Uterus (tissue), 2 donors: ENCODE results near the gene USF1.

ENCODE experiments used
- POLR2A ChIP-seq, 2 donors: fragments of 450-650 bp; IDR thresholded peaks; one replicate each; pipeline ENCODE4 v1.6.1; 2016; ENCODE audit warnings: antibody characterized with exemption in 2 of 2, mild to moderate bottlenecking in 1 of 2, moderate library complexity in 1 of 2
- TF ChIP-seq, protein P1 (sequence below), 4 experiments: fragments of 200-600 bp in 2 of 4; fragments of 450-650 bp in 2 of 4; sonication (generic) in 2 of 4; IDR thresholded peaks; one replicate each; pipeline ENCODE4 v1.5.1; 2016 to 2019; ENCODE audit warnings: antibody characterized with exemption in 4 of 4, mild to moderate bottlenecking in 2 of 4, moderate library complexity in 1 of 4

DNA sequence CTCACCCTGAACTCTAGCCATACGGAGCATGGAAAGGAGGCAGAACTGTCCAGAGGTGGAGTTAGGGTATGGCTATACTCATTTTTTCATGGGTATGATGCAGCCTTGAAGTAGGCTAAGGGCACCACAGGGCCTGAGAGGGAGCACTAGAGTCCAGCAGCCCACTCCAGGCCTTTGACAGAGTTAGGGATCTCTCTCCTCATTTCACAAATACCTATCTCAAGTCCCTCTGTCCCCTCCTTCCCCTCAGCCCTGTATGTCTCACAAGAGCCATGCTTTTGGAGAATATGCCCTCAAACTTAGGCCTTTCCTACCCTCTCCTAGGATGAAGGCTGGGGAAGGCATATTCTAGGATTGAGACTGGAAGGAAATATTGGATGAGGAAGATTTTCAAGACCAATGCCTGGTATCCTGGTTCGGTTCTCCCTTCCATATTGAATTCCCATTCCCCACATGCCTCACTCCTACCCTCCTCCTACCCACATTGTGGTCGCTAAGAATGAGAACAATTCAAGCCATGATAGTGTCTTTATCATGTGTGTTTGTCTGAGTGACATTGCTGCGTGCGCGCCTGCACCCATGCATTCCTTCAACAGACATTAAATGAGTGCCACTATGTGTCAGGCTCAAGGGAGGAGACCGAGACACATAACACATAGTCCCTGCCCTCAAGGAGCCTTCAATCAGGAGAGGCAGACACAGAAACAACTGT, 46.2 kb upstream of the USF1 start:
- TF ChIP-seq, protein P1, sequence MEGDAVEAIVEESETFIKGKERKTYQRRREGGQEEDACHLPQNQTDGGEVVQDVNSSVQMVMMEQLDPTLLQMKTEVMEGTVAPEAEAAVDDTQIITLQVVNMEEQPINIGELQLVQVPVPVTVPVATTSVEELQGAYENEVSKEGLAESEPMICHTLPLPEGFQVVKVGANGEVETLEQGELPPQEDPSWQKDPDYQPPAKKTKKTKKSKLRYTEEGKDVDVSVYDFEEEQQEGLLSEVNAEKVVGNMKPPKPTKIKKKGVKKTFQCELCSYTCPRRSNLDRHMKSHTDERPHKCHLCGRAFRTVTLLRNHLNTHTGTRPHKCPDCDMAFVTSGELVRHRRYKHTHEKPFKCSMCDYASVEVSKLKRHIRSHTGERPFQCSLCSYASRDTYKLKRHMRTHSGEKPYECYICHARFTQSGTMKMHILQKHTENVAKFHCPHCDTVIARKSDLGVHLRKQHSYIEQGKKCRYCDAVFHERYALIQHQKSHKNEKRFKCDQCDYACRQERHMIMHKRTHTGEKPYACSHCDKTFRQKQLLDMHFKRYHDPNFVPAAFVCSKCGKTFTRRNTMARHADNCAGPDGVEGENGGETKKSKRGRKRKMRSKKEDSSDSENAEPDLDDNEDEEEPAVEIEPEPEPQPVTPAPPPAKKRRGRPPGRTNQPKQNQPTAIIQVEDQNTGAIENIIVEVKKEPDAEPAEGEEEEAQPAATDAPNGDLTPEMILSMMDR (IDR thresholded peaks at IDR 0.05): no peak
- TF ChIP-seq POLR2A (IDR thresholded peaks at IDR 0.05): no peak
